ENCODE data around the gene SLC28A1. TPM values are rescaled to one million over a fixed set of nuclear protein-coding genes. Genes with fewer than 3 reads are reported as not detected.

The SLC28A1 gene
- total and polyA plus RNA-seq, 7 experiments from 2014 or later: not detected

DNA sequence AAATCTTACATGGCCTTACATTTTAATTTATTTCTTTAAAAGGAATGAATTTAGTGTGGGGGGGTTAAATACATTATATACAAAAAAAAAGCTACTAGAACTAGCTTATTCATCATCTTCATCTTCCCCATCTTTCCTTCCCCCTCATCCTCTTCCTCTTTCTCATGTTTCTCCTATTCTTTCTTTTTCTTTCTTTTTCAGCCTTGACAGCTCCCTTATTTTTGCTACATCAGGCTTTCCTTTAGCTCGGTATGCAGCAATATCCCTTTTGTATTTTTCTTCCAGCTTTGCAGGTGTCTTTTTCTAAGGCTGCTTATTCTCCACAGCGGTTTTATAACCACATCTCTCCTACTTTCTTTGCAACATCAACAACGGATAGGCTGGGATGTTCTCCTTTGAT lies 55.9 kb downstream of the SLC28A1 start:
- CTCF ChIA-PET: no interaction called here
- intact Hi-C loops (cut with micrococcal nuclease): no loop called here

DNA sequence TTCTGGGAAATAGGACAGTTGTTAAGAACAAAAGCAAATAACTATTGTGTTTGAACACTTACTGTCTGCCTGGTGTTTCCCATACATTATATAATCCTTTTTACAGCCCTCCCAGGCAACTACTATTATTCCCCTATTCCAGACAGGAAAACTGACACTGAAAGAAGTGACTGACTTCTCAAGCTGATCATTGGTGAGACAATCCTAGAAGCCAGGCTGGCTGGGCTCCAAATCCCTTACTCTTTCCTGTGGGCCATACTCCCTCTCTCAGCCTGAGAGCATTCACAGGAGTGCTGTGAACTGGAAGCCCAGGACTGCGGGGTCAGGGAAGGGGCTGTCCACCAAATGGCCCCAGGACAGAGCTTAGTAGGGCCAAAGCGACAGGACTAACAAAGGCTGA lies 58.0 kb downstream of the SLC28A1 start:
- Histone ChIP-seq H3K27me3 (ENCODE audit: control insufficient read depth in 2 of 2, insufficient read depth in 2 of 2, low read length in 2 of 2) (no peaks in the 10 kb centered on the region), H3K36me3 (ENCODE audit: control insufficient read depth in 2 of 3, insufficient read depth in 3 of 3, low read length in 3 of 3) (no peaks in the 10 kb centered on the region), H3K4me1 (ENCODE audit: control insufficient read depth in 2 of 2, insufficient read depth in 2 of 2, low read length in 2 of 2) (no peaks in the 10 kb centered on the region), H3K27ac (ENCODE audit: low read depth, low read length) (no peak overlapping the region), H3K9me3 (ENCODE audit: control insufficient read depth in 2 of 3, low read length in 3 of 3) (no peaks in the 10 kb centered on the region), H3K4me3 (ENCODE audit: low read length) (no peak overlapping the region)
- ChIA-PET POLR2A (no interaction called here), CTCF (no interaction called here)
- no peak for ATAC-seq
- no peak overlapping the region for H3K27ac Mint-ChIP-seq
- intact Hi-C loops (cut with micrococcal nuclease): no loop called here
- peaks cover 0 to 4% (median 0%) of the 10 kb centered on the region in 11 donors for H3K9me3 Mint-ChIP-seq
- peaks cover 0 to 2% (median 0%) of the 10 kb centered on the region in 7 donors for H3K4me1 Mint-ChIP-seq
- peaks cover 0 to 3% (median 0%) of the 10 kb centered on the region in 5 donors for H3K36me3 Mint-ChIP-seq
- H3K4me3 Mint-ChIP-seq: no peak overlapping the region
- no peak for DNase-seq
- H3K27me3 Mint-ChIP-seq: peaks cover 0 to 18% (median 0%) of the 10 kb centered on the region in 5 donors

More for the DNA sequence above, 55.9 kb downstream of the SLC28A1 start:
- ATAC-seq (no peak), DNase-seq (no peak)
- Histone ChIP-seq H3K27ac (ENCODE audit: low read depth, low read length) (no peak overlapping the region), H3K36me3 (ENCODE audit: control insufficient read depth in 2 of 3, insufficient read depth in 3 of 3, low read length in 3 of 3) (no peaks in the 10 kb centered on the region), H3K4me3 (ENCODE audit: low read length) (no peak overlapping the region), H3K27me3 (ENCODE audit: control insufficient read depth in 2 of 2, insufficient read depth in 2 of 2, low read length in 2 of 2) (no peaks in the 10 kb centered on the region), H3K4me1 (ENCODE audit: control insufficient read depth in 2 of 2, insufficient read depth in 2 of 2, low read length in 2 of 2) (no peaks in the 10 kb centered on the region), H3K9me3 (ENCODE audit: control insufficient read depth in 2 of 3, low read length in 3 of 3) (no peaks in the 10 kb centered on the region)
- peak overlapping the region in 1 of 9 donors; percentile 32 for H3K27ac Mint-ChIP-seq
- POLR2A ChIA-PET: no interaction called here
- H3K4me1 Mint-ChIP-seq: peaks cover 0 to 4% (median 0%) of the 10 kb centered on the region in 7 donors
- peaks cover 0 to 4% (median 0%) of the 10 kb centered on the region in 11 donors for H3K9me3 Mint-ChIP-seq
- no peak overlapping the region for H3K4me3 Mint-ChIP-seq
- peaks cover 0 to 3% (median 0%) of the 10 kb centered on the region in 5 donors for H3K36me3 Mint-ChIP-seq
- H3K27me3 Mint-ChIP-seq: peaks cover 0 to 21% (median 0%) of the 10 kb centered on the region in 5 donors

DNA sequence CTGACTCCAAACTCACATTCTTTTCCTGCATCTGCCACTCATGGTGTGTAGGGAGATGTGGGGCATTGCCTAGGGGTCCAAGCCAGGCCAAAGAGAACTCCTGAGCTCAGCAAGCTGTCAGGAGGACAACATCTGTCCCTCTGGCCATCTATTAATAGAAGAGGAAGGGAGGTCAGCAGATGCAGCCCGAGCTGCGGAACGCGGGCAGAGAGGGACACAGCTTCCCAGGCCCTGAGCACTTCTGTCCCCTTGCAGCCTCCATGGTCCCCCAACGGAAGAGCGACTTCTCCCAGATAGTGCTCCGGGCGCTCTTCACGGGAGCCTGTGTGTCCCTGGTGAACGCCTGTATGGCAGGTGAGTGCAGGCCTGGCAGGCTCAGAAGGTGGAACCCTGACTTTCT lies 59.8 kb downstream of the SLC28A1 start:
- Mint-ChIP-seq H3K4me3 (no peak overlapping the region), H3K9me3 (peaks cover 0 to 4% (median 0%) of the 10 kb centered on the region in 11 donors), H3K27me3 (peaks cover 0 to 19% (median 0%) of the 10 kb centered on the region in 5 donors), H3K4me1 (no peaks in the 10 kb centered on the region), H3K36me3 (no peaks in the 10 kb centered on the region), H3K27ac (no peak overlapping the region)
- Histone ChIP-seq H3K36me3 (ENCODE audit: control insufficient read depth in 2 of 3, insufficient read depth in 3 of 3, low read length in 3 of 3) (no peaks in the 10 kb centered on the region), H3K4me1 (ENCODE audit: control insufficient read depth in 2 of 2, insufficient read depth in 2 of 2, low read length in 2 of 2) (no peaks in the 10 kb centered on the region), H3K27me3 (ENCODE audit: control insufficient read depth in 2 of 2, insufficient read depth in 2 of 2, low read length in 2 of 2) (no peaks in the 10 kb centered on the region), H3K27ac (ENCODE audit: low read depth, low read length) (no peak overlapping the region), H3K4me3 (ENCODE audit: low read length) (no peak overlapping the region), H3K9me3 (ENCODE audit: control insufficient read depth in 2 of 3, low read length in 3 of 3) (no peaks in the 10 kb centered on the region)
- no peak for ATAC-seq
- intact Hi-C loops (cut with micrococcal nuclease): no loop called here
- no peak for DNase-seq
- ChIA-PET CTCF (no interaction called here), POLR2A (no interaction called here)

GRCh38 chr15:84944861-84945260 lies 60.4 kb downstream of the SLC28A1 start:
- H3K4me1 Mint-ChIP-seq: no peaks in the 10 kb centered on the region
- no peaks in the 10 kb centered on the region for H3K36me3 Mint-ChIP-seq
- H3K27me3 ChIP-seq (ENCODE audit: control insufficient read depth in 2 of 2, insufficient read depth in 2 of 2, low read length in 2 of 2): no peaks in the 10 kb centered on the region
- no peak overlapping the region for H3K27ac ChIP-seq (ENCODE audit: low read depth, low read length)
- no peak overlapping the region for H3K4me3 Mint-ChIP-seq
- H3K27me3 Mint-ChIP-seq: peaks cover 0 to 18% (median 0%) of the 10 kb centered on the region in 5 donors
- peaks cover 0 to 4% (median 0%) of the 10 kb centered on the region in 11 donors for H3K9me3 Mint-ChIP-seq
- ATAC-seq (no peak), DNase-seq (no peak)
- ChIA-PET CTCF (no interaction called here), POLR2A (no interaction called here)
- H3K4me3 ChIP-seq (ENCODE audit: low read length): no peak overlapping the region
- H3K36me3 ChIP-seq (ENCODE audit: control insufficient read depth in 2 of 3, insufficient read depth in 3 of 3, low read length in 3 of 3): no peaks in the 10 kb centered on the region
- H3K27ac Mint-ChIP-seq: no peak overlapping the region
- intact Hi-C loops (cut with micrococcal nuclease): no loop called here
- H3K4me1 ChIP-seq (ENCODE audit: control insufficient read depth in 2 of 2, insufficient read depth in 2 of 2, low read length in 2 of 2): no peaks in the 10 kb centered on the region
- H3K9me3 ChIP-seq (ENCODE audit: control insufficient read depth in 2 of 3, low read length in 3 of 3): no peaks in the 10 kb centered on the region

GRCh38 chr15:84946772-84947489 lies 62.5 kb downstream of the SLC28A1 start:
- CTCF ChIA-PET: no interaction called here
- Histone ChIP-seq H3K36me3 (ENCODE audit: control insufficient read depth in 2 of 3, insufficient read depth in 3 of 3, low read length in 3 of 3) (no peaks in the 10 kb centered on the region), H3K27ac (ENCODE audit: low read depth, low read length) (no peak overlapping the region), H3K4me3 (ENCODE audit: low read length) (no peak overlapping the region), H3K27me3 (ENCODE audit: control insufficient read depth in 2 of 2, insufficient read depth in 2 of 2, low read length in 2 of 2) (no peaks in the 10 kb centered on the region), H3K4me1 (ENCODE audit: control insufficient read depth in 2 of 2, insufficient read depth in 2 of 2, low read length in 2 of 2) (no peaks in the 10 kb centered on the region), H3K9me3 (ENCODE audit: control insufficient read depth in 2 of 3, low read length in 3 of 3) (no peaks in the 10 kb centered on the region)
- H3K27ac Mint-ChIP-seq: no peak overlapping the region
- DNase-seq (no peak), ATAC-seq (no peak)
- H3K9me3 Mint-ChIP-seq: no peaks in the 10 kb centered on the region
- no peaks in the 10 kb centered on the region for H3K36me3 Mint-ChIP-seq
- H3K4me1 Mint-ChIP-seq: no peaks in the 10 kb centered on the region
- POLR2A ChIA-PET: no interaction called here
- peaks cover 0 to 14% (median 0%) of the 10 kb centered on the region in 5 donors for H3K27me3 Mint-ChIP-seq
- intact Hi-C loops (cut with micrococcal nuclease): no loop called here
- no peak overlapping the region for H3K4me3 Mint-ChIP-seq

DNA sequence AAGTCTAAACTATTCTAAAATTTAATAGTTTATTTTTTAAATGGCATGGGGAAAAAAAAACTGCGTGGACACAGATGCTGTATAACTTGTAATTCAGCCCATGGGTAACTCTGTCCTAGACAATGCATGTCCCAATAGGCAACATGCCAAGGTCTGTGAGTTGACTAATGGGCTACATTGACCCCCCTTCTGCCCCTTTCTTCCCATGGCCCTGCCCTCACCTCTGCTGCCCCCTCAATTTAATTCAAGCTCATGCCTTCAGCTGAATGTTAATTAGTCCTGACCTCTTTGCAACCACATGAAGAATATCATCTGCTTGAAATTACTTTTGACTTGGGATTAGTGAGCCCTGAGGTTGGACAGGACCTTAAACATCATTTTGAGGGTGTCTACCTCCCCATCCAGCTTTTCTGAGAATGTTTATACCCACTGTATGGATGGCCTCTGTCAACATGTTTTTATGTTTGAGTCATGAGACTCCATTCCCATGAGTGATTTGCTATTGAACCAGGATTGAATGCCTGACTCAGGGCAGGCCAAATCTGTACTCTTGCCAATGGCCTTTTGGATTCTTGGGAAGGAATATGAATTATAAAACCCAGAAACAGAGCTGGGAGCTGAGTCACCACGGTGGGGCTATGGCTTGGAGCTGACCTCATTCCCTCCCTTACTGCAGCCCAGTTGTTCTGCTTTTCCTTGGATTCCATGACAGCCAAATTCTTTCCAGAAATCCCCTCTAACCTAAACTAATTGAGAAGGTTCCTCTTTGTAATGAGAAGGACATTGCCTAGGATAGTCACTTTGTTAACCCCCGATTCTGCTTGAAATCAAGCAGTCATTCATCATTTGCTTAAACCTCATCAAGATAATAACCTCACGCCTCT lies 63.7 kb downstream of the SLC28A1 start:
- Mint-ChIP-seq H3K9me3 (no peaks in the 10 kb centered on the region), H3K4me3 (no peak overlapping the region), H3K4me1 (no peaks in the 10 kb centered on the region), H3K27ac (no peak overlapping the region), H3K27me3 (peaks cover 0 to 16% (median 0%) of the 10 kb centered on the region in 5 donors), H3K36me3 (no peaks in the 10 kb centered on the region)
- Histone ChIP-seq H3K27me3 (ENCODE audit: control insufficient read depth in 2 of 2, insufficient read depth in 2 of 2, low read length in 2 of 2) (no peaks in the 10 kb centered on the region), H3K27ac (ENCODE audit: low read depth, low read length) (no peak overlapping the region), H3K36me3 (ENCODE audit: control insufficient read depth in 2 of 3, insufficient read depth in 3 of 3, low read length in 3 of 3) (no peaks in the 10 kb centered on the region), H3K4me1 (ENCODE audit: control insufficient read depth in 2 of 2, insufficient read depth in 2 of 2, low read length in 2 of 2) (no peaks in the 10 kb centered on the region), H3K9me3 (ENCODE audit: control insufficient read depth in 2 of 3, low read length in 3 of 3) (no peaks in the 10 kb centered on the region), H3K4me3 (ENCODE audit: low read length) (no peak overlapping the region)
- no peak for ATAC-seq
- ChIA-PET POLR2A (no interaction called here), CTCF (no interaction called here)
- intact Hi-C loops (cut with micrococcal nuclease): no loop called here
- DNase-seq: no peak

All from naive thymus-derived CD4-positive, alpha-beta T cell (primary cell).